Adrenal gland (tissue), 5 donors: Measurements from ENCODE around the gene AXIN1.

Experiments
- POLR2A ChIP-seq, 2 donors: fragments of 450-650 bp; IDR thresholded peaks; one replicate each; pipeline ENCODE4 v1.6.1; 2017; ENCODE audit warnings: antibody characterized with exemption in 2 of 2, mild to moderate bottlenecking in 2 of 2, moderate library complexity in 1 of 2
- TF ChIP-seq, protein P1 (sequence below), 6 experiments: fragments of 450-650 bp in 4 of 6; fragments of 200-600 bp in 2 of 6; sonication (generic) in 1 of 6; IDR thresholded peaks; 1 replicate in 5 of 6; 2 replicates in 1 of 6; pipeline versions ENCODE4 v1.5.1 to v1.8.0; 2016 to 2021; ENCODE audit warnings: antibody characterized with exemption in 6 of 6, mild to moderate bottlenecking in 2 of 6, moderate library complexity in 1 of 6
- donor health status: DM: no; HTN: no; CAD: no.

GRCh38 chr16:380762-381011, 28.2 kb upstream of the AXIN1 start:
- TF ChIP-seq POLR2A (IDR thresholded peaks at IDR 0.05) = no peak
- TF ChIP-seq, protein P1, sequence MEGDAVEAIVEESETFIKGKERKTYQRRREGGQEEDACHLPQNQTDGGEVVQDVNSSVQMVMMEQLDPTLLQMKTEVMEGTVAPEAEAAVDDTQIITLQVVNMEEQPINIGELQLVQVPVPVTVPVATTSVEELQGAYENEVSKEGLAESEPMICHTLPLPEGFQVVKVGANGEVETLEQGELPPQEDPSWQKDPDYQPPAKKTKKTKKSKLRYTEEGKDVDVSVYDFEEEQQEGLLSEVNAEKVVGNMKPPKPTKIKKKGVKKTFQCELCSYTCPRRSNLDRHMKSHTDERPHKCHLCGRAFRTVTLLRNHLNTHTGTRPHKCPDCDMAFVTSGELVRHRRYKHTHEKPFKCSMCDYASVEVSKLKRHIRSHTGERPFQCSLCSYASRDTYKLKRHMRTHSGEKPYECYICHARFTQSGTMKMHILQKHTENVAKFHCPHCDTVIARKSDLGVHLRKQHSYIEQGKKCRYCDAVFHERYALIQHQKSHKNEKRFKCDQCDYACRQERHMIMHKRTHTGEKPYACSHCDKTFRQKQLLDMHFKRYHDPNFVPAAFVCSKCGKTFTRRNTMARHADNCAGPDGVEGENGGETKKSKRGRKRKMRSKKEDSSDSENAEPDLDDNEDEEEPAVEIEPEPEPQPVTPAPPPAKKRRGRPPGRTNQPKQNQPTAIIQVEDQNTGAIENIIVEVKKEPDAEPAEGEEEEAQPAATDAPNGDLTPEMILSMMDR (IDR thresholded peaks at IDR 0.05) = no peak
